Measurements from ENCODE around the gene ECSCR. TPM values are rescaled to one million over a fixed set of nuclear protein-coding genes. Genes with fewer than 3 reads are reported as not detected.

Gene ECSCR
- total and polyA plus RNA-seq, 2 donors (not counting 3 experiments of a cell fraction or from before 2014, with no cell fraction given) = 365 to 1,085 TPM

GRCh38 chr5:139473105-139473504 lies 10.6 kb upstream of the ECSCR start:
- FAIRE-seq = peak; percentile 96
- Histone ChIP-seq H2AFZ (ENCODE audit: low read depth, low read length) (peak overlapping the region; percentile 21), H3K36me3 (ENCODE audit: control insufficient read depth in 2 of 2, extremely low read depth in 1 of 2, insufficient read depth in 2 of 2, low read length in 2 of 2) (peaks cover 3 to 23% of the 10 kb centered on the region in 2 experiments), H3K9ac (replicated peaks; ENCODE audit: extremely low read depth, insufficient read depth, low read length) (peak overlapping the region; percentile 10), H3K27ac (ENCODE audit: insufficient read depth, low read depth, low read length) (peak overlapping the region; percentile 79), H3K9me1 (replicated peaks; ENCODE audit: control insufficient read depth, extremely low read depth, insufficient read depth, low read length) (no peaks in the 10 kb centered on the region), H3K4me2 (ENCODE audit: insufficient read depth, low read length) (no peak overlapping the region), H4K20me1 (replicated peaks; ENCODE audit: control insufficient read depth, extremely low read depth, insufficient read depth, low read length) (no peaks in the 10 kb centered on the region), H3K9me3 (replicated peaks; ENCODE audit: control insufficient read depth, insufficient read depth, low read length) (no peaks in the 10 kb centered on the region), H3K27me3 (ENCODE audit: control insufficient read depth in 2 of 2, insufficient read depth in 2 of 2, low read length in 2 of 2) (no peaks in the 10 kb centered on the region), H3K79me2 (ENCODE audit: control insufficient read depth, insufficient read depth, low read length) (no peaks in the 10 kb centered on the region), H3K4me3 (replicated peaks in 1 of 3; ENCODE audit: insufficient read depth in 1 of 3, low read depth in 1 of 3, low read length in 3 of 3) (no peak overlapping the region), H3K4me1 (ENCODE audit: control insufficient read depth, extremely low read depth, insufficient read depth, low read length) (peaks cover 18% of the 10 kb centered on the region)
- CTCF ChIA-PET = interaction anchor here (0.9 to 2.2 kb wide), 11 partner anchors 8 to 43 kb away, joined by 3 to 16 read pairs (median 4); partner anchors contain the start of genes ECSCR and STING1
- DNase-seq (ENCODE audit: low read depth, low spot score) = no peak
- intact Hi-C loops (cut with micrococcal nuclease) = loop anchor here (1.0 to 2.0 kb wide), 3 partner anchors 9 to 14 kb away; partner anchors contain the start of genes ECSCR and STING1
- TSS peak; percentile 49 for BruUV-seq (replicated peaks)
- dilution Hi-C loops (cut with MboI; ENCODE audit: extremely low pct_ligation_motif_present, low sequenced_read_pairs) = no loop called here
- POLR2A ChIA-PET = interaction anchor here (0.6 to 1.8 kb wide), 6 partner anchors 9 to 34 kb away, joined by 3 to 15 read pairs (median 8); partner anchors contain the start of gene ECSCR
- TF ChIP-seq MAX (IDR thresholded peaks at IDR 0.05; ENCODE audit: insufficient read depth, insufficient read length) (no peak), POLR2A (IDR thresholded peaks at IDR 0.05; ENCODE audit: low read depth, low read length) (no peak)

GRCh38 chr5:139472386-139473030 lies 10.0 kb upstream of the ECSCR start:
- FAIRE-seq (no peak), DNase-seq (ENCODE audit: low read depth, low spot score) (no peak)
- Histone ChIP-seq H3K4me3 (replicated peaks in 1 of 3; ENCODE audit: insufficient read depth in 1 of 3, low read depth in 1 of 3, low read length in 3 of 3) (no peak overlapping the region), H3K4me2 (ENCODE audit: insufficient read depth, low read length) (no peak overlapping the region), H3K27ac (ENCODE audit: insufficient read depth, low read depth, low read length) (peak overlapping the region; percentile 79), H3K9me3 (replicated peaks; ENCODE audit: control insufficient read depth, insufficient read depth, low read length) (no peaks in the 10 kb centered on the region), H4K20me1 (replicated peaks; ENCODE audit: control insufficient read depth, extremely low read depth, insufficient read depth, low read length) (no peaks in the 10 kb centered on the region), H3K4me1 (ENCODE audit: control insufficient read depth, extremely low read depth, insufficient read depth, low read length) (peaks cover 18% of the 10 kb centered on the region), H3K36me3 (ENCODE audit: control insufficient read depth in 2 of 2, extremely low read depth in 1 of 2, insufficient read depth in 2 of 2, low read length in 2 of 2) (peaks cover 2 to 17% of the 10 kb centered on the region in 2 experiments), H3K79me2 (ENCODE audit: control insufficient read depth, insufficient read depth, low read length) (no peaks in the 10 kb centered on the region), H3K27me3 (ENCODE audit: control insufficient read depth in 2 of 2, insufficient read depth in 2 of 2, low read length in 2 of 2) (no peaks in the 10 kb centered on the region), H2AFZ (ENCODE audit: low read depth, low read length) (no peak overlapping the region), H3K9ac (replicated peaks; ENCODE audit: extremely low read depth, insufficient read depth, low read length) (no peak overlapping the region), H3K9me1 (replicated peaks; ENCODE audit: control insufficient read depth, extremely low read depth, insufficient read depth, low read length) (no peaks in the 10 kb centered on the region)
- no peak for TF ChIP-seq EZH2 (IDR thresholded peaks at IDR 0.05; ENCODE audit: borderline replicate concordance, low read depth, low read length, severe bottlenecking)
- no peak for TF ChIP-seq JUN (IDR thresholded peaks at IDR 0.05; ENCODE audit: borderline replicate concordance, insufficient read depth, insufficient read length, low read depth)
- no peak for TF ChIP-seq POLR2AphosphoS5 (IDR thresholded peaks at IDR 0.05; ENCODE audit: insufficient read depth, low read depth, low read length)
- TF ChIP-seq GATA2 (IDR thresholded peaks at IDR 0.05; ENCODE audit: insufficient read depth, insufficient read length, low read depth, low read length) = no peak
- TF ChIP-seq POLR2A (IDR thresholded peaks at IDR 0.05; ENCODE audit: low read depth, low read length) = no peak
- BruUV-seq (replicated peaks) = no TSS peak
- POLR2A ChIA-PET = interaction anchor here (1.3 to 1.8 kb wide), 2 partner anchors 10 to 13 kb away, joined by 13 to 15 read pairs; partner anchors contain the start of gene ECSCR
- dilution Hi-C loops (cut with MboI; ENCODE audit: extremely low pct_ligation_motif_present, low sequenced_read_pairs) = no loop called here
- intact Hi-C loops (cut with micrococcal nuclease) = loop anchor here (1.0 to 2.0 kb wide), 3 partner anchors 10 to 14 kb away; partner anchors contain the start of genes ECSCR and STING1
- CTCF ChIA-PET = interaction anchor here (1.0 to 2.2 kb wide), 7 partner anchors 10 to 43 kb away, joined by 3 to 16 read pairs (median 5); partner anchors contain the start of genes ECSCR and STING1
